Right lobe of liver (tissue), 4 donors: ENCODE data around the gene PANX3.

ENCODE experiments used
- CTCF ChIP-seq, 4 donors: fragments of 200-600 bp in 3 of 4; fragments of 450-650 bp in 1 of 4; IDR thresholded peaks; one replicate each; pipeline versions ENCODE4 v1.5.1 to v1.8.0; 2016 to 2022; ENCODE audit warnings: antibody characterized with exemption in 4 of 4, mild to moderate bottlenecking in 2 of 4
- POLR2A ChIP-seq: fragments of 450-650 bp; IDR thresholded peaks from one replicate; pipeline ENCODE4 v1.6.1; 2017; ENCODE audit warnings: antibody characterized with exemption, mild to moderate bottlenecking
- donor health status: DM: no; HTN: no; CAD: no.
- donor health status: DM: no; HTN: no; CAD: no.
- donor health status: DM: no; HTN: yes; CAD: no.

GRCh38 chr11:124663861-124664260, 52.6 kb downstream of the PANX3 start:
- TF ChIP-seq CTCF (IDR thresholded peaks at IDR 0.05): no peak
- TF ChIP-seq POLR2A: no peak
